K562 (cell line): ENCODE results near the gene BET1L. TPM values are rescaled to one million over a fixed set of nuclear protein-coding genes. Genes with fewer than 3 reads are reported as not detected.
A peak's percentile ranks its signal among the peaks of the same experiment; 100 is the strongest.

ENCODE experiments used
- CREB1 ChIP-seq, 2 experiments: sonication (generic) in 1 of 2; formaldehyde crosslinking in 1 of 2; IDR thresholded peaks; 2 replicates each; pipeline versions ENCODE4 v1.6.1 to v1.8.0; 2012 to 2022; ENCODE audit warnings: inconsistent platforms in 1 of 2, mild to moderate bottlenecking in 1 of 2, missing genetic modification reagents in 1 of 2, moderate library complexity in 1 of 2
- CXXC5 ChIP-seq: fragments of 250-450 bp; sonication (Bioruptor Pico); IDR thresholded peaks from 2 replicates; pipeline ENCODE4 v1.8.0; 2022; ENCODE audit warnings: inconsistent platforms, mild to moderate bottlenecking, moderate library complexity
- FOXK2 ChIP-seq, 2 experiments: fragments of 450-650 bp; IDR thresholded peaks in 1 of 2; conservative IDR thresholded peaks in 1 of 2; 2 replicates each; pipeline ENCODE4 v1.6.1; 2016; ENCODE audit warnings: low read depth in 2 of 2, mild to moderate bottlenecking in 1 of 2
- GABPA ChIP-seq: fragments of 200-800 bp; sonication (Bioruptor generic); conservative IDR thresholded peaks from 2 replicates; pipeline ENCODE4 v1.6.1; 2016; ENCODE audit warnings: low read depth, missing genetic modification characterization, missing compliant biosample characterization
- JUND ChIP-seq, 2 experiments: IDR thresholded peaks; 2 replicates in 1 of 2; 3 replicates in 1 of 2; pipeline ENCODE4 v1.6.1; 2011; ENCODE audit warnings: borderline replicate concordance in 2 of 2, low read depth in 2 of 2, low read length in 2 of 2, improper control_type of control experiment in 1 of 2, missing biosample characterization in 1 of 2, missing genetic modification characterization in 1 of 2, missing genetic modification reagents in 1 of 2
- PHTF2 ChIP-seq: fragments of 250-450 bp; sonication (Bioruptor Pico); IDR thresholded peaks from 2 replicates; pipeline ENCODE4 v1.5.0; 2021; ENCODE audit warnings: mild to moderate bottlenecking
- POLR2AphosphoS2 ChIP-seq: IDR thresholded peaks from 2 replicates; pipeline ENCODE4 v1.6.1; 2012; ENCODE audit warnings: low read length, improper control_type of control experiment
- RBFOX2 ChIP-seq: fragments of 200-400 bp; formaldehyde crosslinking; IDR thresholded peaks from 2 replicates; pipeline ENCODE4 v1.6.1; 2017; ENCODE audit warnings: low read depth, mild to moderate bottlenecking, low read length, moderate library complexity
- SIN3A ChIP-seq, 2 experiments: fragments of 150-350 bp in 1 of 2; IDR thresholded peaks; 2 replicates each; pipeline ENCODE4 v1.6.1; 2011 to 2016; ENCODE audit warnings: borderline replicate concordance in 2 of 2, low read depth in 2 of 2, low read length in 2 of 2, mild to moderate bottlenecking in 2 of 2, moderate library complexity in 2 of 2; ENCODE audit not compliant: control insufficient read depth in 1 of 2
- STAT5A ChIP-seq: IDR thresholded peaks from 2 replicates; pipeline ENCODE4 v1.6.1; 2012; ENCODE audit warnings: low read length, inconsistent platforms, borderline replicate concordance
- TBP ChIP-seq: optimal IDR thresholded peaks from 2 replicates; pipeline ENCODE3; 2011; ENCODE audit warnings: low read depth, low read length, improper control_type of control experiment
- TCF3 ChIP-seq: sonication (generic); formaldehyde crosslinking; IDR thresholded peaks from 2 replicates; pipeline ENCODE4 v1.4.0; 2020; ENCODE audit warnings: mild to moderate bottlenecking, missing genetic modification reagents
- TGIF2 ChIP-seq: sonication (generic); formaldehyde crosslinking; IDR thresholded peaks from 2 replicates; pipeline ENCODE4 v1.8.1; 2022; ENCODE audit warnings: mild to moderate bottlenecking, missing genetic modification reagents, moderate library complexity
- ZFX ChIP-seq: sonication (generic); formaldehyde crosslinking; IDR thresholded peaks from 2 replicates; pipeline ENCODE4 v1.8.0; 2022; ENCODE audit warnings: mild to moderate bottlenecking, missing genetic modification reagents, moderate library complexity
- ZNF263 ChIP-seq: sonication (generic); formaldehyde crosslinking; IDR thresholded peaks from 2 replicates; pipeline ENCODE4 v1.8.0; 2022; ENCODE audit warnings: mild to moderate bottlenecking, missing genetic modification reagents, borderline replicate concordance
- ZNF583 ChIP-seq: fragments of 250-450 bp; sonication (Bioruptor Pico); IDR thresholded peaks from 2 replicates; pipeline ENCODE4 v1.4.0; 2020
- ZNF766 ChIP-seq: fragments of 200-800 bp; sonication (Bioruptor generic); conservative IDR thresholded peaks from 2 replicates; pipeline ENCODE4 v1.6.1; 2016; ENCODE audit warnings: missing genetic modification characterization, missing compliant biosample characterization
- polyA plus RNA-seq, 8 experiments: library from polyadenylated mRNA; depleted of rRNA in 4 of 8; stranded (reverse) in 5 of 8; unstranded in 3 of 8; fragments of >200 nt; fragmentation: Nextera tagmentation in 2 of 8; fragmentation: Illumina TruSeq in 1 of 8; extraction: Ambion mirVana in 2 of 8; extraction: Trizol in 1 of 8; gene quantifications; 2 replicates each; pipeline versions ENCODE4 v1.2.1 to v1.2.3, GENCODE V29; 2011 to 2014; ENCODE audit warnings: inconsistent platforms in 1 of 8, missing spikeins in 1 of 8
- total RNA-seq, 7 experiments: library from RNA; depleted of rRNA in 6 of 7; stranded (reverse); fragments of >200 nt in 6 of 7; fragmentation: Illumina TruSeq in 2 of 7; extraction: Trizol in 2 of 7; gene quantifications; 2 replicates each; pipeline versions ENCODE4 v1.2.1 to v1.2.3, GENCODE V29; 2011 to 2021; ENCODE audit warnings: low replicate concordance in 1 of 7
- TF ChIP-seq, protein P1 (sequence below): fragments of 450-650 bp; IDR thresholded peaks from 2 replicates; pipeline ENCODE4 v1.6.1; 2016; ENCODE audit warnings: borderline replicate concordance
- TF ChIP-seq, protein P2 (sequence below): fragments of 250-450 bp; sonication (Bioruptor Pico); IDR thresholded peaks from 2 replicates; pipeline ENCODE4 v1.4.0; 2020; ENCODE audit warnings: mild to moderate bottlenecking

The BET1L gene
- total and polyA plus RNA-seq, 9 of the 15 experiments (the other 6 are each of a cell fraction or from before 2014, with no cell fraction given), result 9.9 to 69.1 (median 19.9) TPM

DNA sequence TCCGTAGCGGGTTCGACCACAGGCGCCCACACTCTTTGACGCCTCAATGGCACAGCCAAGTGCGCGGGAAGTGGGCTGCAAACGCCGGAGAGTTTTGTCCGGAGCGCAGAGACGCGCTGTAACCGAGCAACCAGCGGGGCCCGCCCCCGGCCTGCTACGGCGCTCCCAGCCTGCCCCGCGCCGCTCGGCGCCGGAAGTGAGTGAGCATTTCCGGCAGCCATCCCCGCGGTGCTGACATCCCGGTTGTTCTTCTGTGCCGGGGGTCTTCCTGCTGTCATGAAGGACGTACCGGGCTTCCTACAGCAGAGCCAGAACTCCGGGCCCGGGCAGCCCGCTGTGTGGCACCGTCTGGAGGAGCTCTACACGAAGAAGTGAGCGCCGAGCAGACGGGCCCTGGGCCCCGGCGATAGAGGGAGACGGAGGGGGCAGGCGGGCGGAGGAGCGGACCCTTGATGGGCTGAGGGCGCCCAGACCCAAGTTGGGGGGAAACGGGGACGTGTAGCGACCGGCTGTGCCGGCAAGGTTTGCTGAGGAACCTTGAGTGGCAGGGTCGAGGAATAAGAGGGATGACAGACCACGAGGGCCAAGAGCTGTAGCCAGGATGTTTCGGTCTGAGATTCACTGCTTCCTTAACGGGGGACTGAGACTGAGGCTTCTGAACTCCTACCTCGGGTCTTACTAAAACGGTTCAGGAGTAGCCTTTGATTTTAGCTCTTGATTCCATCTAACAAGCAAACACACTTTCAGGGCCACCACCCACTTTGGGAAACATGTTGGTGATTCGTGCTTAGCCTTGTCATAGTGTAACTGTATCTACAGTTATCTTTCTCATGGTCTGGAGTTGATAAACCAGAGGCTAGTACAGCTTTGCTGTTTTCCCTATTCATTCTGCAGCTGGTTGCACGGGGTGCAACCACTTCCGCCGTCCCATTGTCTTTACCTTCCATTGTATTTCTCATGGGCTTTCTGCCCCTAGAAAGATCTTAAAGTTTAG is 29.9 kb upstream of the BET1L start, which contains the start of gene PSMD13 (continued):
- TF ChIP-seq STAT5A (no peak), GABPA (tag) (peak; percentile 96), PHTF2 (CRISPR knock-in tag) (no peak), FOXK2 (conservative IDR thresholded peaks at IDR 0.05 in 1 of 2, IDR thresholded peaks at IDR 0.05 in 1 of 2; ENCODE audit: low read depth in 2 of 2) (peak; percentile 29 to 34; a peak in 1 of 4 replicates), ZNF263 (CRISPR knock-in tag) (peak; percentile 46; the same call in 1 of the 2 replicates), JUND (IDR thresholded peaks at IDR 0.05; ENCODE audit: borderline replicate concordance, low read depth, low read length) (no peak), JUND (tag; IDR thresholded peaks at IDR 0.05; ENCODE audit: borderline replicate concordance, low read depth, low read length) (peak; percentile 16; the same call in 1 of the 3 replicates), CREB1 (IDR thresholded peaks at IDR 0.05) (0 out of 2 replicates have a peak, but pooled peaks have one; percentile 26), CREB1 (CRISPR knock-in tag; IDR thresholded peaks at IDR 0.05) (peak; percentile 76), TCF3 (CRISPR knock-in tag) (no peak), POLR2AphosphoS2 (peak; percentile 40; the same call in 1 of the 2 replicates), ZNF583 (CRISPR knock-in tag) (no peak), CXXC5 (CRISPR knock-in tag) (peak; percentile 78), SIN3A (IDR thresholded peaks at IDR 0.05; ENCODE audit: borderline replicate concordance in 2 of 2, control insufficient read depth in 1 of 2, low read depth in 2 of 2, low read length in 2 of 2) (peak; percentile 90 to 95), TBP (peak; percentile 23), ZFX (CRISPR knock-in tag) (peak; percentile 52), RBFOX2 (peak; percentile 93), TGIF2 (peak; percentile 70; the same call in 1 of the 2 replicates), ZNF766 (CRISPR knock-in tag) (0 out of 2 replicates have a peak, but pooled peaks have one; percentile 13)
- TF ChIP-seq, protein P1, sequence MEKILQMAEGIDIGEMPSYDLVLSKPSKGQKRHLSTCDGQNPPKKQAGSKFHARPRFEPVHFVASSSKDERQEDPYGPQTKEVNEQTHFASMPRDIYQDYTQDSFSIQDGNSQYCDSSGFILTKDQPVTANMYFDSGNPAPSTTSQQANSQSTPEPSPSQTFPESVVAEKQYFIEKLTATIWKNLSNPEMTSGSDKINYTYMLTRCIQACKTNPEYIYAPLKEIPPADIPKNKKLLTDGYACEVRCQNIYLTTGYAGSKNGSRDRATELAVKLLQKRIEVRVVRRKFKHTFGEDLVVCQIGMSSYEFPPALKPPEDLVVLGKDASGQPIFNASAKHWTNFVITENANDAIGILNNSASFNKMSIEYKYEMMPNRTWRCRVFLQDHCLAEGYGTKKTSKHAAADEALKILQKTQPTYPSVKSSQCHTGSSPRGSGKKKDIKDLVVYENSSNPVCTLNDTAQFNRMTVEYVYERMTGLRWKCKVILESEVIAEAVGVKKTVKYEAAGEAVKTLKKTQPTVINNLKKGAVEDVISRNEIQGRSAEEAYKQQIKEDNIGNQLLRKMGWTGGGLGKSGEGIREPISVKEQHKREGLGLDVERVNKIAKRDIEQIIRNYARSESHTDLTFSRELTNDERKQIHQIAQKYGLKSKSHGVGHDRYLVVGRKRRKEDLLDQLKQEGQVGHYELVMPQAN, result peak; percentile 97
- TF ChIP-seq, protein P2, sequence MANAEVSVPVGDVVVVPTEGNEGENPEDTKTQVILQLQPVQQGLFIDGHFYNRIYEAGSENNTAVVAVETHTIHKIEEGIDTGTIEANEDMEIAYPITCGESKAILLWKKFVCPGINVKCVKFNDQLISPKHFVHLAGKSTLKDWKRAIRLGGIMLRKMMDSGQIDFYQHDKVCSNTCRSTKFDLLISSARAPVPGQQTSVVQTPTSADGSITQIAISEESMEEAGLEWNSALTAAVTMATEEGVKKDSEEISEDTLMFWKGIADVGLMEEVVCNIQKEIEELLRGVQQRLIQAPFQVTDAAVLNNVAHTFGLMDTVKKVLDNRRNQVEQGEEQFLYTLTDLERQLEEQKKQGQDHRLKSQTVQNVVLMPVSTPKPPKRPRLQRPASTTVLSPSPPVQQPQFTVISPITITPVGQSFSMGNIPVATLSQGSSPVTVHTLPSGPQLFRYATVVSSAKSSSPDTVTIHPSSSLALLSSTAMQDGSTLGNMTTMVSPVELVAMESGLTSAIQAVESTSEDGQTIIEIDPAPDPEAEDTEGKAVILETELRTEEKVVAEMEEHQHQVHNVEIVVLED (CRISPR knock-in tag), result peak; percentile 30; the same call in 1 of the 2 replicates
